Glomerular visceral epithelial cell (primary cell): ENCODE measurements around the gene TBC1D22A.

ENCODE experiments used
- DNase-seq: peaks from one replicate; pipeline ENCODE4 v3.0.0-alpha.2; 2016; ENCODE audit errors: extremely low spot score

The TBC1D22A gene

DNA sequence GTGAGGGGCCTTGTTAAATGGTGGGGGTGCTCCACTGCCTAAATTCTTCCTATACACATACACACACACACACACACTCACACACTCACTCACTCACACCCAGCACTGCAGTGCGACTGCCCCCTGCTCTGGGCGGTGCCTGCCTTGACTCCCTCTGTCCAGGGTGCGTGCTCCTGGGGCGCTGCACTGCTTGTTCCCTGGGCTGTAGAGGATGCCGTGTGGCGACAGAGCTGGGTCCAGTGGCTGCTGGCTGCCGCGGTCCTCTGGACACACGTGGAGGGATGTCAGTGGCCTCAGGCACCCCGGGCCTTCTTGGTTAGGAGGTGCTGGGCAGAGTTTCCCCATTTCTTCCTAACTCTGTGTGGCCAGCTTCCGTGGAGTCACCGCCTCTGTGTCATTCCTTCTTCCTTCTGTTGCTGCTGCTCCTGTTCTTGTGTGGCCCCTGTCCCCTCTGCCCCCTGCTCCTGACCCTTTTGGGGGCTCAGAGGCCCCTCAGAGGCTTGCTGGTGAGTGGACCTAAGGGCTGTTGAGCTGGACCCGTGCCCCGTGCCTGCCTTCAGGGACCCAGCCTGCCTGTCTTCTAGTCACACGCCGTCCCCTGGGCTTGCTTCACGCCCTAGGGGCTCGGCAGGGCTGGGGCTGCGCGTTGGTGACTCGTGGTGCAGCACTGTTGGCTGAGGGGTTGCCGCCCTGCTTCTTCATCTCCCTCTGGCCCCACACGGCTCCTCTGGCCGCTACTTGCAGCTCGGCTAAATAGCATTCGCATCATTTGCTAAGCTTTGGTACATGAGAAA is 147.0 kb downstream of the TBC1D22A start:
- DNase-seq, result no peak

DNA sequence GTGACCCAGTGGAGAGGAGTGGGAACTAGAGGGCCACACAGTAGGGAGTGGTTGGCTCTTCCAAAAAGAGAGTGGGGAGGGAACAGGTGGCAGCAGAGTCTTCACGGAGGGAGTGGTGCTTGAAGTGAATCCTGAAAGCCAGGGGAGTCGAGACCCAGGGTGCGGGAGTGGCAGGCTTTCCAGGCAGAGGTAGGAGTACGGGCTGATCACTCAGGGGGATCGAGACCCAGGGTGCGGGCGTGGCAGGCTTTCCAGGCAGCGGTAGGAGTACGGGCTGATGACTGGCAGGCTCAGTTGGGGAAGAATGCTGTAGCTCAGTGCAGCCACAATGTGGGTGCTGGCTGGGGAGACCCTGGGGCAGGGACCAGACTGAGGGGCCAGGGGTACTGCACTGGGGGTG is 148.2 kb downstream of the TBC1D22A start:
- no peak for DNase-seq

DNA sequence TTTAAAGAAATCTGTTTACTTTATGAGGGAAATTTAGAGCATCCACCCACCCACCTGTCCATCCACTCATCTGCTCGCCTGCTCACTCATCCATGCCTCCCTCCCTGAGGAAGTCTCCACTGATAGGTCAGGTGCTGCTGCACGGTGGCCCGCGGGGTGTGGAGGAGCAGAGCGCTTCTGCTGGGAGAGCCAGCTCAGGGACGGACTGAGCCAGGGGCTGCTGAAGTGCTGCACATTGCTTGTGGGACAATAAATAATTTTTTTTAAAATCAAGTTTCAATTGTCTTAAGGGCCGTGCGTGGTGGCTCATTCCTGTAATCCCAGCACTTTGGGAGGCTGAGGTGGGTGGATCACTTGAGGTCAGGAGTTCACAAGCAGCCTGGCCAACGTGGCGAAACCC is 148.9 kb downstream of the TBC1D22A start:
- no peak for DNase-seq

DNA sequence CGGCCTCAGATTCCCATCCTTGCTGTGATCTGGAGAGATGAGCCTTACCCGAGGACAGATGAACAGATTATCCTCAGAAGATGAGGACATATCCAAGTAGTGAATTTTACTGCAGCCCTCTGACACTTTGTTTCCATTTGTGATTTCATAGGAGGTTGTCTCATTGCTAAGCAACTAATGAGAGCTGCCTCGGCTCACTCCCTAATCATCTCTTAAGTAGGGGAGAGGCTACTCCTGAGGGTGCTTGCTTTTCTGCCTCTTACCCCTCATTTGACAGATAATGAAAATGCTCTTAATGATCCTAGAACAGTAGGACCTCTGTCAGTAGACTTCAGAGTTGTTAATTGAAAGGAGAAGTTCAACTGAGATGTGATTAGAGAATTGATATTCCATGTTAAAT is 150.9 kb downstream of the TBC1D22A start:
- DNase-seq, result no peak

DNA sequence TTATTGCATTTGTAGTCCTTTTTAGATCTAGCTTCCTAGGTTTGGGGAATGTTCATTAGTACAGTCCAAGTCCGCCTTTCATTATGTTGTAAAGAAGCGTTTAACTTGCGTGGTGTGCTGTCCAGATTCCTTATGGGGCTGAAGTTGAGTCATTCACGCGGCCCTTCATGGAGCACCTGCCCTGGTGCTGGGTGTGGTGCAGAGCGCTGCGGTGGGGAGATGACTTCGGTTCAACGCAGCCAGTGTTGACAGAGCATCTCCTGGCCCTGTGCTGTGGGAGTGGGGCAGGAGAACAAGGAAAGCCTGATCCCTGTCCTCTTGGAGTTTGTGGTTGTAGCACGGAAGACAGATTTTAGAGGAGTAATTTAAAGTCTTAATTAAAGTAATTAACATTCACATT is 152.0 kb downstream of the TBC1D22A start:
- no peak for DNase-seq

DNA sequence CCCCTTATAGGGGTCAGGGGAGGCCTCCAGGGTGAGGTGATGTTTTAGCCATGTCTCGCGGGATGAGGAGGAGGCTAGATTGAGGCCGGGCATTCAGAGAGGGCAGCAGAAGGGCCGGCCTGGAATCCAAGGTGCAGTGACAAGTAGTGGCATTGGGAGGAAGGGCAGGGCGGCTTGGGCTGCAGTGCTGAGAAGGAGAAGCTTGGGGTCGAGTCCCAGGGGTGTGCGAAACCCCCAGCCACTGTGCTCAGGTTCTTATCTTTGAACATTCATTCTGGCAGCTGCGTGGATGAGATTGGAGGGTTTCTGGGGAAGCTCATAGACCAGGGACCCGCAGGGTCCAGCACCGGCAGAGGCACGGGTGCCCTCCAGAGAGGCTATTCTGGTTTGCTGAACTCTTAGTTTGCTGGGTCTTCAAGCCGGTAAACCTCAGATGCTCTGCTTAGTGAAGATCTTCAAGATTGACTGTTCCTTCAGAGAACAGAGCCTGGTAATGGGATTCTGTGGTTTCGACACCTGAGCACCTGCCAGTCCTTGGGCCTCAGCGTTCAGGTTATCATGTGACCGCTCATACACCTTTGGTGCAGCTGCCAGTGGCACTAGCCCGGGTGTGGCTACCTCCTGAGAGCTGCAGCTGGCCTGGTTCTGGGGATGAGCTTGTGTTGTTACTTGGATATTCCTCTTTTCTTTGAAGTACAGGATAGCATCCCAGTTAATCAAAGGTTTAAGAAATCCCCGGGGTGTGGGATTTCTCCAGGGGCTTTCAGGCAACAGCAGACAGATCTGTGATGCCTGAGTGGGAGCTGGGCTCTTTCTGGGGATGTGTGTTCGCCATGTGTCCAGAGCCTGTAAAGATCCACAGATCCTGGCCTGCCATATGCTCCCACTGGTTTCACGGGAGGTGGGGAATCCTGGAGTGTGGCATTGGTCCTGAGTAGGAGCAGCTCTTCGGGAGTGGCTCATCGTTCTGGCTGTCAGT is 152.8 kb downstream of the TBC1D22A start:
- DNase-seq, result no peak

DNA sequence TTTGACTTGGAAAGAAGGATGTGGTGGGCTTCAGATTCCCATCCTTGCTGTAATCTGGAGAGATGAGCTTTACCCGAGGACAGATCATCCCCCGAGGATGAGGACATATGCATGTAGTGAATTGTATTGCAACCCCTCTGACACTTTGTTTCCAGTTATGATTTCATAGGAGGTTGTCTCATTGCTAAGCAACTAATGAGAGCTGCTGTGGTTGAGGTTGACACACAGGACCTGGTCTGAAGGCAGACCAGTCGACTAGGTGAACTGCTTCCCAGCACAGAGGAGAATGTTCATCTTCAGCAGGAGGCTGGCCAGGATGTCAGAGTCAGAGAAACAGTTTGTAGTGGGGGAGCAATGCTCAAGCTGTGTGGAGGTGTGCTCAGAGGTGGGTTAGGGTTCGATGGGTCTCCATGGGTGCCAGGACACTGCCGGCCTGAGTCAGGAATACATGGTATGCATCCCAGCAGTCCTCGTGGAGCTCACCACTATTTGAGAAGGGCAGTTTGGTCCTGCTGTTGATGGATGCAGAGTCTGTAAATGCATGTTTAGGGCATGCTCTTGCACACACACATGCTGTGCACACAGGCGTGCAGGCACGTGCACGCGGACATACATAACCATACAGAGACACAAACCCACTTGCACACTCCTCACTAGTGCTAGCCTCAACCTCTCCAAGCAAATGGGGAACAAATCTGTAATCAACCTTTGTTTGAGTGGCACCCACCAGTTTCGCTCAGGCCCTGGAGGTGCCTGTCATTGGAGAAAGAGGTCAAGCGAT is 153.7 kb downstream of the TBC1D22A start:
- no peak for DNase-seq

DNA sequence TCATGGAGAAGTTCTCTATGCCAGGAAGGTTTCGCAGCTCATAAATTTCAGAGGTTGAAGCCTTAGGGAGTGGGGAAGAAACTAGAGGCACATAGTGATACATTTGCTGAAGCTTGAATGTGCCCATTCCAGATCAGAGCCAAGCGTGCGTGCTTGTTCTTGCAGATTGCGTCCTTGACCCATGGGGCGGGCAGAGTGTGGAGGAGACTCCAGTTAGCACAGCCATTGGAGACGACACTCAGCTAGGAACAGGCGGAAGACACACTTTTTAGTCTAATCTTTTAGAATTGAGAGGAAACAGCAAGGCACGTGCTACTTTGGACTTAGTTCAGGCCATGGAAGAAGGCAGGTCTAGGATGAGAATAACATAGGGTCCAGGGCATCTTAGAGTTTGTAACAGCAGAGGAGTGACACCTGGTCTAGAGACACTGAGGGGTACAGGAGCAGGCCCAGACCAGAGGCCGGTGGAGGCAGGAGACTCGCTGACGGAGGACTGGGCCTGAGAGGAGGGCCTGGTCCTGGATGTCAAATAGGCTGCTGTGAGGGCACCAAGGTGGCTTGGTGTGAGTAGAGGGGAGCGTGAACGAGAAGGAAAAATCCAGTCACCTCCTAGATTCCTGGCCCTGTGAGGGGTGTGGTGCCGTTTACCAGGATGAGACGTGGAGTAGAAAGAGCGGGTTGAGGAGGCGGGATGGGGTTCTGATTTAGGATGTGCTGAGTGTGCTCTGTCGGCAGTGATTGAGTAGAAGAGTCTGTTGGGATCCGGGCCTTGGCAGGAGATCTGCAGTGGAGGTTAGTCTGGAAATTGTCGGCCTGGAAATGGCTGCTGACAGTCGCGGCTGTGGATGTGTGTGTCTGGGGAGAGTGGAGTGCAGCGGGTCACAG is 154.7 kb downstream of the TBC1D22A start:
- no peak for DNase-seq

DNA sequence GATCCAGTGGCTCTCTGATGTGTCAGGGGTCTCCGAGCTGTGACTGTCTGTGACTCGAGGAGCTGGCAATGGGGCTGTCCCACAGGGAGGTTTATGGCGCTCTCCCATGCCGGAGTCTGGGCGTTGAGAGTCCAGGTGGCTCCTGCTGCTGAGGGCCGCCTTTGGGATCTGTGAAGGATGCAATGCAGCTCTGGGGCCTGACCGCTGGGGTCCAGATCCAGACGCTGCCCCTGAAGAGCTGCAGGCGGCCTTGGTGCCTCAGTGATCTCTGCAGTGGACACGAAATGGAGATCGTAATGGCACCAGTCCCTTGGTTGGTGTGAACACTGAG is 155.3 kb downstream of the TBC1D22A start:
- DNase-seq, result no peak

DNA sequence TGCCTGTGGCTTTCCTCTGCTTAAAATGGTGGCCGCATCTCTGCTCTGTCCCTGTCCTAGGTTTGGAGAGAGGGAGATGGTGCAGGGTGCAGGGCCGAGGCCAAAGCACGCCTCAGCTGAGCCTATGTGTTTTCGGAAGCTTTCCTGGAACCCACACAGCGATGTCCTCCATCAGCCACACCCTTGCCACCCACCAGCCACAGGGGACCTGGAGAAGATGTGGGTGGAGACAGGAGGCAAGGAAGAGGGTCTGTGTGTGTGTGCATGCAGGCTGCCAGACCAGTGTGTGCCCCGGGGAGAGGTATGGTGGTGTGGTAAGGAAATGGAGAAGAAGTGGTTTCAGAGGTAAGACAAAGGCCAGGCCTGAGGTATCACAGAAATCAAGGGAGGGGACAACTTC is 155.7 kb downstream of the TBC1D22A start:
- DNase-seq, result no peak

DNA sequence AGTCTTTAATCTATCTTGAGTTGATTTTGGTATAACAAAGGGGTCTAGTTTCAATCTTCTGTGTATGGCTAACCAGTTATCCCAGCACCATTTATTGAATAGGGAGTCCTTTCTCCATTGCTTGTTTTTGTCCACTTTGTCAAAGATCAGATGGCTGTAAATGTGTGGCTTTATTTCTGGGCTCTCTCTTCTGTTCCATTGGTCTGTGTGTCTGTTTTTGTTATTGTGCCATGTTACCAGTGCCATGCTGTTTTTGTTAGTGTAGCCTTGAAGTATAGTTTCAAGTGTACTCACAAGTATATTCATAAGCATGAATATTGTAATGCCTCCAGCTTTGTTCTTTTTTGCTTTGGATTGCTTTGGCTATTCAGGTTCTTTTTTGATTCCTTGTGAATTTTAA is 159.6 kb downstream of the TBC1D22A start:
- DNase-seq, result no peak

DNA sequence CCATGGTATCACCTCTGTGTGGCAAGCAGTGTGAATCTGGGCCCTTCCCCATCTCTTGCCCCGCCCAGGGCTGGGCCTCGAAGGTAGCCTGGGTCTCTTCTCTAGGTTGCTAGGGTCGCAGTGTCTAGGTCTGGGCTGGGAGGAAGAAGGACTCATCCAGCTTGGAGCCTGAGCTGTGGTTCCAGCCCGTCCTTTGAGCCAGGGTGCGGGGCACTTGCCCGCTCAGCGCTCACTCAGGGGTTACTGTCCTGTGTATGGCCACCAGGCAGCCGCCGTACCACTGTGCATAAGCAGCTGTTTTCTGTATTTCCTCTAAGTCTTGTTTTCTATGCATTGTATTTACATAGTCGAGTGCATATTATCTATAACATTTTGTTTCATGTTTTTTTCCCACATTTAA is 160.9 kb downstream of the TBC1D22A start:
- no peak for DNase-seq

DNA sequence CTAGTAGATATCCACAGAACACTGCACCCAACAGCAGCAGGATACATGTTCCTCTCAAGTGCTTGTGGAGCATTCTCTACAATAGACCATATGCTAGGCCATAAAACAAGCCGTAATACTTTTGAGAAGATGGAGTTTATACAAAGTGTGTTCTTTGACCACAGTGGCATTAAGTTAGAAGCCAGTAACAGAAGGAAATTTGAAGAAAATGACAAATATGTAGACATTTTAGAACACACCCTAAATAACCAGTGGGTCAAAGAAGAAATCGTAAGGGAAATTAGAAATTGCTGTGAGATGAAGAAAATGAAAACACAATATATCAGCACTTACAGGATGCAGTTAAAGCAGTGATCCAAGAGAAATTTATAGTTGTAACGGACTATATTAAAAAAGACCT is 163.4 kb downstream of the TBC1D22A start:
- no peak for DNase-seq

DNA sequence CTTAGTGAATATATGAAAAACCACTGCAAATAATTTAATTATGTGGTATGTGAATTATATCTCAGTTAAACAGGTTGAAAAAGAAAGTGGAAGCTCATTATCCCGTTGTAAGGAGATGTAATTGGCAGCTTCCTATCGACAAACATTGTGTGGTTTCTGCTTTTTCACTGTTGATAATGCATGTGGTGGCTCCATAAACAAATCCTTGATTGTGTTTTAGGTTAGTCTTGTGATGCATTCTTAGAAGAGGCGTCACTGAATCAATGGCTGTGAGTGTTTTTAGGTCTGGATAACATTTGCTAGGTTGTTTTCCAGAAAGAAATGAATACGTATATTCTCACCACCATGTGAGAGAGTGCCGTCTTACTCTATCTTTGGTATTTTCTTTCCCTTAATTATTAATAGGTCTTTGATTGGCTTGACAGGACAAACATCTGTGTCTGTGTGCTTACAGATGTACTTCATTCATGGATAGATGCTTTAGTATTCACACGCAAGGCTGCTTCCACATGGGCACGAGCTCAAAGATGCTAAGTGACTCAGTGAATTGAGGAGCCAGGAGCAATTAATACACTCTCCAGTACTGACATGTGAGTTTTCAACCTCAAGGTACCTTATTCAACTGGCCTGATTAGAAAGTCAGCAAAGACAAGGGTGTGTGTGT is 166.7 kb downstream of the TBC1D22A start:
- peak; percentile 25 for DNase-seq

DNA sequence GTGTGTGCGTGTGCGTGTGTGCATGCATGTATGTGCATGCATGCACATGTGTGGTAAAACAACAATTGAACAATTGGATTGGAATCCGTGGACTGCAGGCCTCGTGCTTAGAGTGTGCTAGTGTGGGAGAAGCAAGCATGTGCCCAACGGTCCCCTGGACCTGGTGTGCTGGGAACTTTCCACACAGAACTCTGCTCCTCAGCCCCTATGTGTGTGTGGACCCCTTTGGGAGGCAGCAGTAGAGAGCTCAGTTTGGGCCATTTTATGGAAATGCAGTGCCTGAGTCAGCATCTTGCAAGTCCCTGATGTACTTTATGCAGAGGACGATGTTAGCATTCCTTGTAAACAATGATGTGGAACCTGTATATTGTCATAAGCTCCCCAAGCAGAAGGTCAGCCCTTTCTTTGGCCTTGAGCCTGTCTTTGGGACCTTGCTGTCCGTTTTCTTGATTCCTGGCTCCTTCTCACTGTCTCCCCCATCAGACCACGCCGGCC is 167.3 kb downstream of the TBC1D22A start:
- peak; percentile 58 for DNase-seq

DNA sequence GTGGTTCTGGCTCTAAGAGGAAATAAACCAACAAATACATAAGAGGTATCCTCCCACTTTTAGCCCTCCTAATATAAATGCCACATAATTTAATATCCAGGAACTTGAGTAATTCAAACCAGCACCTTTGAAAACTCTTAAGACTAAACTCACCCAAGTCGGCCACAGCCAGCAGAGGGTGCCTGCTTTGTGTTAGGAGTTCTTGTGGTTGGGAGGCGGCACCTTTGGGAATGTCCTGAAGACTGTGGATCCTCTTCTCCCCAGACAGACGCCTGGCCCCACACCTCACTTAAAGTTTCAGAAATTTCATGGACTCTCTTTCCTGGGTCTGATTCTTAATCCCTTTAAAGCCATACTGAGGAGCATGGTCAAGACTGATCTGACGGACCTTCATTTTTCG is 169.0 kb downstream of the TBC1D22A start:
- peak; percentile 58 for DNase-seq

DNA sequence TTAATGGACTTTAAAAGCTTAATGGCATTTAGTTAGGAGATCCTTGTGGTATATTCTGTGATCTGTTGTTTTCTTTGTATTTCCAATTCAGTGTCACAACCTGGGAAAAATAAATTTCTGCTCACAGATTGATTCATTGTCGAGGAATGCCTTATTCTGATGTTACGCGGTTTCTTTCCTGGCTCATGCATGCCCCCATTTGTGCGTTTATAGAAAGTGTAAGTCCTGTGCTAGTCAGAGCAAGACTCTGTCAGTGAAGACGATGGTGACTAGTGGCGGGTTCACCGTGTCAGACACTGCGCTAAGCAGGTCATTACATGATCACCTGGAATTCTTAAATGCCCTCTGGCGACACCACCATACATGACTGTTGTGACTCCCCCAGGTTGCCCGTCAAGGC is 169.4 kb downstream of the TBC1D22A start:
- DNase-seq, result peak; percentile 38

DNA sequence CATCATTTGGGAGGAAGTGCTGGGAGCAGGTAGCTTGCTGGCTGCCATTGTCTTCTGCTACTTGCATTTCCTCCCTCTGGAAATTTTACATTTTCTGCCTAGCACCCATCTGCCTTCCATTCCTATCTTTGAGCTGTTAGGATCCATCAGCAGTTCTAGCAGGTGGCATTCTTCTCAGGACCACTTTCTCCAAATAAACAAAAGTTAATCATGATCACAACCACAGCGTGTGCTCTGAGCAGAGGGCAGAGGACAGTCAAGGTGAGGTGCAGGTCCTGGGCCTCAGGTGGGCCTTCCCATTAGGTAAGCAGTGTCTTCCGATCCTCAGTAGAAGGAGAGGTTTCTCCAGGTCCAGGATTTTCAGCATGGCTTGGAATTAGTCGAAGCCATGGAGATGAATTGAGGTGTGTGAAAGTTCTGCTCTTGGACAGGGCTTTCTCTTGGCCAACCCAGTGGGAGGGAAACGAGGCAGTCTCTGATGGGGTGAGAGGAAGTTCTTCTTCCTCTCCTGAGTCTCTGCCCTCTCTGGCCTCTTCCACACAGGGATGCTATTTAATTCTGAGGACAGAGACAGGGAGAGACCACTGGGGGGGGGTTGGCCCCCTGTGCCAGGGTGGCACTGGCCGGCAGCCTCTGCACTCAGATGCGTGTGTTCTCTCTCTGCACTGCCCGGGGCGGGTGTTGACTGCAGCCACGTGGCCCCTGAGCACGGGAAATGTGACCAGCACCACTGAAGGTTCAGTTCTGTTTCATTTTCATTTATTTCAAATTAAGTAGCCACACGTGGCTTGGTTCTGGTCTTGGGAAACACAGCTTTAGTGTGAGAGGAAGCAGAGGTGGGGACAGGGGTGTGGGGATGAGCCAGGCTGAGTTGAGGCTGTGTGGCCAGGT is 170.8 kb downstream of the TBC1D22A start:
- no peak for DNase-seq

DNA sequence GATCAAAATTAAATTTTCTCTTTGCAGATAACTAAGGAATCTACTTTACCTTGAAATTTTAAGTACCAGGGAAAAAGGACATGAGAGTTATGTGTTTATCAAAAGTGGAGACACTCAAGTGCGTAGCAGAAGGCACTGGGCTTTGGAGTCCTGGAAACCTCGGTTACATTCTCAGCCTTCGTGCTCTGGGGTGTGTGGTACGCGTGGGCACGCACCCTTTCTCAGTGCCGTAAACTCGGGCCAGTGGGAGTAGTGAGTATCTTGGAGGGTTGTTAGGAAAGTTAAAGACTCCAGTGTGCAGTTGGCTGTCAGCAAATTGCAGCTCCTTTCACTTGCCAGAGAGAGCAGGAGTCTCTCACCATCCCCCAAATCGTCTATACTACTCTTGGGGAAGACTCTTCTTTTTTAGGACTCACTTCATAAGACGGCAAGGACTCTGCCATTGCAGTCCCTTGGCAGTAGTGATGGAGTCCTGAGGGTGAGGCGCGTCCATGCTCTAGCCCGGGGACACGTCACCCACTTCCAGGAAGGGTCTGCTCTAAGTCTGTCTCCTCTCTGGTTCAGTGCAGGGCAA is 171.8 kb downstream of the TBC1D22A start:
- DNase-seq, result no peak
